AG10803 (cell line): ENCODE measurements around the gene SPN.
"Not testable (repeated sequence)": the region's sequence is repeated elsewhere in the genome, so short reads cannot be mapped to it uniquely, and the experiment has no call there.

Experiments used
- DNase-seq: peaks from one replicate; pipeline ENCODE4 v3.0.0; 2010; ENCODE audit warnings: low read depth
- H3K4me3 ChIP-seq: 2 replicates; pipeline ENCODE4 v1.5.1; 2011; ENCODE audit warnings: mild to moderate bottlenecking, low read length, control low read depth
- TF ChIP-seq, protein P1 (sequence below): conservative IDR thresholded peaks from 2 replicates; pipeline ENCODE4 v1.5.1; 2011; ENCODE audit warnings: mild to moderate bottlenecking, low read length, control low read depth, inconsistent platforms

The SPN gene

DNA sequence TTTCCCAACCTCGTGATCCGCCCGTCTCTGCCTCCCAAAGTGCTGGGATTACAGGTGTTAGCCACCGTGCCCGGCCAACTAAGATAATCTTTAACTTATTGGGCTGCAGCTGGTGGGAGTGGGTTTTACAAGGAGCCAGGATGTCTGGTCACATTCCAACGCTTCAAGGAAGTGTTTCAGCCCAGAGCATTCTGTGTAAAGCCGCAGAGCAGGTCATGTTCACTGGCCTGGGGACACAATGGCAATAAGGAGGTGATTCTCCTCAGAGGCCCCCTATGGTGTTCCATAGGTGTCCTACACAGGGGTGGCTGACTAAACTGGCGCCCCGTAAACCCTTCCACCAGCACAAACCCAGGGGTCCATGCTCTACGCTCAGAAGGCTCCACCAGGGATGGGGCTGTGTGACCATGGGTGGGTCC, 17.1 kb downstream of the SPN start:
- DNase-seq = no peak
- H3K4me3 ChIP-seq = no peak overlapping the region
- TF ChIP-seq, protein P1, sequence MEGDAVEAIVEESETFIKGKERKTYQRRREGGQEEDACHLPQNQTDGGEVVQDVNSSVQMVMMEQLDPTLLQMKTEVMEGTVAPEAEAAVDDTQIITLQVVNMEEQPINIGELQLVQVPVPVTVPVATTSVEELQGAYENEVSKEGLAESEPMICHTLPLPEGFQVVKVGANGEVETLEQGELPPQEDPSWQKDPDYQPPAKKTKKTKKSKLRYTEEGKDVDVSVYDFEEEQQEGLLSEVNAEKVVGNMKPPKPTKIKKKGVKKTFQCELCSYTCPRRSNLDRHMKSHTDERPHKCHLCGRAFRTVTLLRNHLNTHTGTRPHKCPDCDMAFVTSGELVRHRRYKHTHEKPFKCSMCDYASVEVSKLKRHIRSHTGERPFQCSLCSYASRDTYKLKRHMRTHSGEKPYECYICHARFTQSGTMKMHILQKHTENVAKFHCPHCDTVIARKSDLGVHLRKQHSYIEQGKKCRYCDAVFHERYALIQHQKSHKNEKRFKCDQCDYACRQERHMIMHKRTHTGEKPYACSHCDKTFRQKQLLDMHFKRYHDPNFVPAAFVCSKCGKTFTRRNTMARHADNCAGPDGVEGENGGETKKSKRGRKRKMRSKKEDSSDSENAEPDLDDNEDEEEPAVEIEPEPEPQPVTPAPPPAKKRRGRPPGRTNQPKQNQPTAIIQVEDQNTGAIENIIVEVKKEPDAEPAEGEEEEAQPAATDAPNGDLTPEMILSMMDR = no peak

DNA sequence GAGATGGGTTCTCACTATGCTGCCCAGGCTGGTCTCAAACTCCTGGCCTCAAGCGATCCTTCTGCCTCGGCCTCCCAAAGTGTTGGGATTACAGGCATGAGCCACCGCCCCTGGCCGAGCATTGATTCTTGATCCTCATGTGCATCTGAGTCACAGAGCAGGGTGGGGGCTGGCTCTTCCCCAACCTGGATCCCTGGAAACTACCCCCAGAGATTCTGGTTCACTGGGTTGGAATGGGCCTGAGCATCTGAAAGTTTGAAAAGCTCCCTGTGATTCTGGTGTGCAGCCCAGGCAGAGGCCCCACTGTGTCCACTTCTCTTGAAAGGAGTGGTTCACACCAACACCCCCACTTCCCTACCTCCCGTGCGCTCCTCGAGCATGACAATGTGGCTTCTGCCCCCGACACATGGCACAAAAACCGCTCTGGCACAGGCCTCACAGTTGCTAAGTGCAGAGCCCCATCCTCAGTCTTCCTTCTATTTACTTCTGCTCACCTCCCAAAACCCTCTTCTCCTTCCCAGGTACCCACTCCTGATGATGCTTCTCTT, 20.6 kb downstream of the SPN start:
- no peak overlapping the region for H3K4me3 ChIP-seq
- no peak for DNase-seq
- TF ChIP-seq, protein P1 = no peak

DNA sequence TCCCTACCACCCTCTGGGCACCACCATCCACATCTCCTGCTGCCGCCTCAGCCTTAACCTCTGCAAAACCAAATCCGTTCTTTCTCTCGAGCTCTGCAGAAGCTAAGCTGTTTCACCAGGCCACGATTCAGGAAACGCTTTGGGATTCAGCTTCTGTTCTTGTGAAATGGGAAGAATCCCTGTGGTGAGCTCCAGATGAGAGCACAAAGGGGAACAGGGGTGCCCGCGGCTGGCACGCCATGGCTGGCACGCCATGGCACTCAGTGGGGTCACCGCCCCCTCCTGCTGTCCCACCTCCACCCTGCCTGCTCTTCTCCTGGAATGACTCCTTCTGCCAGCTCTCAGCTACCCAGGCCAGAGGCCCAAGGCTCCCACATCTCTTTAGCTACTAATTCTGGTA, 21.6 kb downstream of the SPN start:
- DNase-seq = no peak
- TF ChIP-seq, protein P1 = no peak
- H3K4me3 ChIP-seq = no peak overlapping the region

DNA sequence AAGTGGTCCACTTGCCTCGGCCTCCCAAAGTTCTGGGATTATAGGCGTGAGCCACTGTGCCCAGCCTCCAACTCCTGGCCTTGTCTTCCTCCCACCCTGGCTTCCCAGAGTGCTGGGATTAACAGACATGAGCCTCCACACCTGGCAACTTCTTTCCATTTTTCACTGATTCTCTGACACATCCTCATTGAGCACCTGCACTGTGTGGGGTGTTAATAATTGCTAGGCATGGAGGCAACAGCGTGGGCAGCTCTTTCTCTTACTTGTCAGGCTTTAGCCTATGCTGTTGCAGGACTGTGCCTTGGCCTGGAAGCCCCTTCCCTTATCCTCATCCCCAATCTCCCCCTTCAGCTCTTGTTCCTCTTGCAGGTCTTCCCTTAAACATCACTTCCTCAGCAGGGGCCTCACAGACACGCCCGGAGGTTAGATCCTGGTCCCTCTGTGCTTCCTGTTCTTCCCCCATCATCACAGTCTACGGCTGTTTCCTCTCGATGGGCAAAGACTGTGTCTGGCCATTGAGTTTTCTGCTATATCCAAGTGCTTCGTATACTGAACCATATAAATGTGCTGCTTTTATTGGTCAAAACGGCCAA, 23.8 kb downstream of the SPN start:
- TF ChIP-seq, protein P1 = no peak
- no peak for DNase-seq
- H3K4me3 ChIP-seq = no peak overlapping the region

DNA sequence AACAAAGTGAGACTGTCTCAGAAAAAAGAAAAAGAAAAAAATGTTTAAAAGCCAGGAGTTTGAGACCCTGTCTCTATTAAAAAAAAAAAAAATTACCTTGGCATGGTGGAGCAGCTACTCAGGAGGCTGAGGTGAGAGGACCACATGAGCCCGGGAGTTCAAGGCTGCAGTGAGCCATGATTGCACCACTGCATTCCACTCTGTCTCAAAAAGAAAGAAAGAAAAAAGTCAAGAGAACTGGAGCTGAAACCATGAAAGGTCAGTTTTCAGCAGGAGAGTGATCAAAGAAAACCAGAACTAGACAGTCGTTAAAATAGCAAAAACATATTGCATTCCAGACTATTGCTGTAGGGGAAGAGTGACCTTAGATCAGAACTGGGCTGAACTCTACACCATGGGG, 24.7 kb downstream of the SPN start:
- TF ChIP-seq, protein P1 = no peak
- no peak overlapping the region for H3K4me3 ChIP-seq
- DNase-seq = no peak

DNA sequence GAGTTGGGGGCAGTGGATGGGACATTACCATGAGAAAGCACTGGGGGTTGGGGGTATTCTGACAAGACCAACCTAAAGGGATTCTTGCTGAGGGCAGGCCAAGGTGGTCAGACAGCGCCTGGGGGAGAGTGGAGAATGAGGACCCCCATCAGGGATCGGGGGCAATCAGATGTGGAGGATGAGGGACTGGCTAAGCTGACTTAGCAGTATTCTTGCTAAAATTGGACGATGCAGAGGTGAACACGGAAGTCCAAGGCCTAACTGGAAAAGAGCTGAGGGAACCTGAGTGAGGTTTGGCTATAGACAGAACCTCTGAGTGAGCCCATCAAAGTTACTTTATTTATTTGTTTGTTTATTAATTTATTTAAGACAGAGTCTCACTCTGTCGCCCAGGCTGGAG, 25.1 kb downstream of the SPN start:
- H3K4me3 ChIP-seq = no peak overlapping the region
- DNase-seq = no peak
- TF ChIP-seq, protein P1 = no peak

DNA sequence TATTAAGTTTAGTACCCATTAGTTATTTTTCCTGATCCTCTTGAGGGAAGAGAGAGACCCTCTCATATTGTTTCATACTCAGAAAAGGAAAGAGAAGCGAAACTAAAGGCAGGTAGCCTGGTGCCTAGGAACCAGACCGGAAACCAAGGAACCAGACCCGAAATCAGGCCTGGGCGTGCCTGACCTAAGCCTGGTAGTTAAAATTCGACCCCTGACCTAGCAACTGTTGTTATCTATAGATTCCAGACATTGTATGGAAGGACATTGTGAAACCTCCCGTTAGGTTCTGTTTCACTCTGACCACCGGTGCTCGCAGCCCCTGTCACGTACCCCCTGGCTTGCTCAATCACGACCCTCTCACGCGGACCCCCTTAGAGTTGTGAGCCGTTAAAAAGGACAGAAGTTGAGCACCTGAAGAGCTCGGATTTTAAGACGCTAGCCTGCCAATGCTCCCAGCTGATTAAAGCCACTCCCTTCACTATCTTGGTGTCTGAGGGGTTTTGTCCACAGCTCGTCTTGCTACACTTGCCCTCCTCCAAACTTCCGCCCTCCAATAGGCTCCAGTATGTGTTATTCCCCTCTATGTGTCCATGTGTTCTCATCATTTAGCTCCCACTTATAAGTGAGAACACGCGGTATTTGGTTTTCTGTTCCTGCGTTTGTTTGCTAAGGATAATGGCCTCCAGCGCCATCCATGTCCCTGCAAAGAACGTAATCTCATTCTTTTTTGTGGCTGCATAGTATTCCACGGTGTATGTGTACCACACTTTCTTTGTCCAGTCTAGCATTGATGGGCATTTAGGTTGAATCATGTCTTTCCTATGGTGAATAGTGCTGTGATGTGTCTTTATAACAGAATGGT, 26.7 kb downstream of the SPN start:
- not testable (repeated sequence) for H3K4me3 ChIP-seq, DNase-seq

DNA sequence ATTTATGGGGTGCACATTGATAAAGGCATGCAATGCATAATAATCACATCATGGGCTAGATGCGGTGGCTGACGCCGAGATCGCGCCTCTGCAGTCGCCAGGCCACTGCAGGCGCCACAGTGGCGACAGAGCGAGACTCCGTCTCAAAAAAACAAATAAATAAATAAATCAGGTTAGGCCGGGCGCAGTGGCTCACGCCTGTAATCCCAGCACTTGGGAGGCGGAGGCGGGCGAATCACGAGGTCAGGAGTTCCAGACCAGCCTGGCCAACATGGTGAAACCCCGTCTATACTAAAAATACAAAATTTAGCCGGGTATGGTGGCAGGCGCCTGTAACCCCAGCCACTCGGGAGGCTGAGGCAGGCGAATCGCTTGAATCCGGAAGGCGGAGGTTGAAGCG, 29.6 kb downstream of the SPN start:
- H3K4me3 ChIP-seq = not testable (repeated sequence)

More for the DNA sequence above, 29.6 kb downstream of the SPN start:
- DNase-seq = not testable (repeated sequence)
